Femur (tissue), 1 donor: ENCODE measurements around the gene LRRC45.
A peak's percentile ranks its signal among the peaks of the same experiment; 100 is the strongest.

ENCODE experiments used
- DNase-seq: peaks from one replicate; pipeline ENCODE4 v3.0.0-alpha.2; 2017

LRRC45 gene

DNA sequence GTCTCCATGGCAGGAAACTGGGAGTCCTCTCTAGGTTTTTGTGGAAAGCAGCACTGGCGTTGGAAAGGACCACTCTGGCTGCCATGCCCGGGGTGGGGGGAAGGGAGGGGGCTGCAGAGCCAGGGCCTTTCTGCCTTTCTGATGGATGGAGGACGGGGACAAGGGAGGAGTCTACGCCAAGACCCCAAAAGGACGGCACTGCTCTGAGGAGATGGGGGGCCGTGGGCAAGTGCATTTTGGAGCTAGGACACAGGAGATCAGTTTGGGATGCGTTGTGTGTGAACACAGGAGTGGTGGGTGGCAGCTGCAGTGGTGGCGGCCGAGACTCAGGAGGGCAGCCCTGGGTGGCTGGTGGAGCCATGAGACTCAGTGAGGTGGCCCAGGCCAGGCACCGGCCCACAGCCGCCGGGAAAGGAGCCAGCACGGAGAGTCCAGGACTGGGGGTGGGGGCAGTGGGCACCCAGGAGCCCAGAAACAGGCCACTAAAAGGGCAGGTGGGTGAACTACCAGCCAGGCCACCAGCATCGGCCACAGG is 2.5 kb upstream of the LRRC45 start:
- no peak for DNase-seq

DNA sequence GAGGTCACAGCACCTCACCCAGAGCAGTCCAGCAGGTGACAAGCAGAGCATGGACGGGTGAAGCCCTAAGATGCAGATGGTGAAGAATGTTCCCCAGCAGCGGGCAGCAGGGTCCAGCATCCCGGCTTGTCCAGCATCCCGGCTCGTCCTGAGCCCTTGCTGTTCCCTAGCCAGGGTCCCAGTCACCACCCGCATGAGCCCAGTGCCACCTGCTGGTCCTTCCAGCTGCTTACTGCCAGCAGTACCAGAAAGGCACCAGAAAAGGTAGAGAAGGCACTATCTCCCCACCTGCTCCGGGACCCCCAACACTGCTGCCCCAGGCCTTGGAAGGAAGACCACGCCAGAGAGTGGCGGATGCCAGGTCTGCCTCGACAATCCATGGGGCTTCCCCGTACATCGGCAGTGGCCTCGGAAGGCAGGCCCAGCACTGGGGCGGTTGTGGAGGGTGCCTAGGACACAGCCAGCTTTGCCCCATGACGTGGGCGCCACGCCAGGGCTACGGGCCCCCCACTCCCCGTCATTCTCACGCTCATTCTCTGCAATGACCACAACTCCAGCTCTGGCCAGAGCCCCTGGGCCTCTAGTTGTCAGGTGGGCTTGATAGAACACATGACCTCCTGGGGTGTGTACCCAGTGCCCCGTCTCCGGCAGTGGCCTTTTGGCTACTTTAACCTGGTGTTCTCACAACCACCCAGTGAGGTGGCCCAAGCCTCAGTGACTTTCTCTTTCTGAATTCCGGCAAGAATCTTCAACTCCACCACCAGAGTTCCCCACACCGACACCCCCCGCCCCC is 1.8 kb upstream of the LRRC45 start:
- peak; percentile 85 for DNase-seq

DNA sequence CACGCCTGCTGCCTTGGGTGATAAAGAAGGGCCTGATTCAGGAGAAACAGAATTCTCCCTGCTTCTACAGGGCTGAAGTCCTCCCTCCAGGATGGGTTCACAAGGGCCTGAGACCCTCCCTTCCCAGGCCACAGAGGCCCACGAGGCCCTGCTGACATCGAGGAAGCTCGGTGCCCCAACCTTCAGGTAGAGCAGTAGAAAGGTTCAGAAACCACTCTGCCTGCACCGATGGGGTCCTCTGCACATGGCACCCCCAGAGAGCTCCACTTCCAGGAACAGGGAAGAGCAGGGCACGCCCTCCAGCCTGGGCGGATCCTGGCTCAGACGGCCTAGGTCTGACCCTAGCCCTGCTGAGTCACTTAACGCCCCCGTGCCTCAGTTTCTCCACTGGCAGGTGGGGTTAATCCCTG is 1.2 kb upstream of the LRRC45 start:
- no peak for DNase-seq

DNA sequence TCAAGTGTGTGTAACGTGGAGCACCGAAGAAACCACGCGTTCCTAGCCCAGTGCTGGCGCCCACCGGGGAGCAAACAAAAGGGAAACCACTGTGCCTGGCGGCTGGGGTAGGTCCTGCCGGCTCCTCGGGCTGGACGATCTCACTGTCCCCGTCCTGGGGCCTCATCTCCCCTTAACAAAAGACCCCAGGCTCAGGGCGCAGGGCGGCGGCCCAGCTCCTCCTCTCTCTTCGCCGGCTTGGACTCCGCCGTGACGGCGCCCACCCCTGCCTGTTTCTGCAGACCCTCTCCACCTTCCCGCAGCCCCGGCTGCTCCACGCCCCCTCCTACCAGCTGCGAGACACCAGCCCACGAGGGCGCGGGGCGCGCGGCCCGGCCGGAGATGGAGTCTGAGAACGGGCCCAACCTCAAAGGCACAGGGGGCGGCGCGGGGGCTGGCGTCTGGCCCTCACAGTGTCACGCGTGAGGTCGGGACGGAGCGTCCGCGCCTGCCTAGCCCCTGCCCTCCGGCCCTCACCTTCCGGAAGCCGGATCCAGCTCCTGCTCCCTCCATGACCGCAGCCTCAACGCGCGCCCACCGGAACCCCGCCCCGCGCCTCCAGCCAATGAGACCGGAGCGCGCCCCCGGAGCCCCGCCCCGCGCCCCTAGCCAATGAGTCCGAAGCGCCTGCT is 660 bp upstream of the LRRC45 start, which contains the start of gene CENPX:
Gene CENPX (minus strand): TSS at position 569 of the 671 bp plus-strand sequence. CDS start 17 bp downstream, at position 552.
- no peak for DNase-seq

DNA sequence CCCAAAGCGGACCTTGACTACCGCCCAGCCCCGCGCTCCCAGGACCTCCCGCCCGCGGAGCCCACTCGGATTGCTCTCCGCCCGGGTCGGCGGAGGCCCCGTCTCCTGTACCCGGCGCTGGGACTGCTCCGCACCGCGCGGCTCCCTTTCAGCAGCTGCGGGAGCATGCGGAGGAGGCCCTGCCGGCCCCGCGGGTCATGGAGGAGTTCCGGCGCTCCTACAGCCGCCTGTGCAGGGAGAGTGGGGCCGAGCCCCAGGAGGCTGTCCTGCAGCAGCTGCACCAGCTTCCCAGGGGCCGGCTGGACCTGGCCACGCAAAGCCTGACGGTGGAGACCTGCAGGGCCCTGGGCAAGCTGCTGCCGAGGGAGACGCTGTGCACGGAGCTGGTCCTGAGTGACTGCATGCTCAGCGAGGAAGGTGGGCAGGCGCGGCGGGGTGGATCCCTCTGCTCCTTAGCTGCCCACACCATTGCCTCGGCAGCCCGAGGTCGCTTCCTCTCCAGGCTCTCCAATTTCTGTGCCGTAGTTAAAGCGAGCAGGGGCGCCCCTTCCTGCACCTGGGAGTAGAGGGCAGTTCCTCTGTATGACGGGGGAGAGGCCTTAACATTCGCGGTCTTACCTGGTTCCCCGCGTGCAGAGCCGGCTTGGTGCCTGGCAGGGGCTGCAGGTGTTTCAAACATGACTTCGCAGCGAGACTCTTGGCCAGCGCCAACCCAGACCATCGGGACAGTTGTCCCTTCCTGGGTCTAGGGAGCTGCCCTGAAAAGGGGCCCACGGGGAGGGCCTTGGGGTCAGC is 539 bp downstream of the LRRC45 start:
- no peak for DNase-seq

DNA sequence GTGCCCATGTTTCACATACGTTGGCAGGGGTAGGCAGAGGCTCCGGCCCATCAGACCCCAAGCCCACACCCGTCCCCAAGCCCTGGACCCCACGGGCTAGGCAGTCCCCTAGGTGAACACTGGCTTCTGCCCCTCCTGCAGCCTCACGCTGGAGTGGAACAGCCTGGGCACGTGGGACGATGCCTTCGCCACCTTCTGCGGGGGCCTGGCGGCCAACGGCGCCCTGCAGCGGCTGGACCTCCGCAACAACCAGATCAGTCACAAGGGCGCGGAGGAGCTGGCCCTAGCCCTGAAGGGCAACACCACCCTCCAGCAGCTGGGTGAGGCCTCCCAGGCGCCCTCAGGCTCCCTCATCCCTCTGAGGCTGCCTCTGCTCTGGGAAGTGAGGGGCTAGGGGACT is 1.8 kb downstream of the LRRC45 start:
- DNase-seq = no peak

DNA sequence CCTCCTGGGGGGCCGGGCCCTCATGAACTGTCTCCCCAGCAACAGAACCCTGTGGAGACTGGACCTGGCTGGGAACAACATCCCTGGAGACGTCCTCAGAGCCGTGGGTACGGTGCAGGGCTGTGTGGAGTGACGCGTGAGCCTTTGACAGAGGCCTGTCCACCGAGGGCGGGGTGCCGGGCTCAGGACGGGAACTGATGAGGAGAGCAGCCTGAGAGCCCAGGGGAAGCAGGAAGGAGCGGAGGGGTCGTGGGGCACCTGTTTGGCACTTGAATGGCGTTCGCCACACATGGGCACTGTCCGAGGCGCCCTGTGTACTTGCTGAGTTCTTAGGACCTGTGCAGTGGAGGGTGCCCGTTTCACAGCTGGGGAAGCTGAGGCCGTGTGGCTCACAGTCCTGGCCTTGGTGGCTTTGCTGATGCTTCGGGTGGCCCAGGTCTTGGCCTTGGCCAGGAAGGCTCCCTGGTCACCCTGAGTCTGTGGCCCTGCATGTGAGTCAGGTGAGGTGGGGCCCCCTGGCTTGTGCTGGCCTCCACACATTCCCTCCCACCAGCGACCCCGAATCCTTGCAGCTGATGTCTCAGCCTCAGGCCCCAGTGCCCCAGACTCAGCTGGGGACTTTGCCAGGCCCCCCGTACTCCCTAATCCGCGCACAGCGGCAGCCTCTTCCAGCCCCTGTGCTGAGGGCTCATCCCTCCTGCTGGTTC is 2.4 kb downstream of the LRRC45 start:
- no peak for DNase-seq

DNA sequence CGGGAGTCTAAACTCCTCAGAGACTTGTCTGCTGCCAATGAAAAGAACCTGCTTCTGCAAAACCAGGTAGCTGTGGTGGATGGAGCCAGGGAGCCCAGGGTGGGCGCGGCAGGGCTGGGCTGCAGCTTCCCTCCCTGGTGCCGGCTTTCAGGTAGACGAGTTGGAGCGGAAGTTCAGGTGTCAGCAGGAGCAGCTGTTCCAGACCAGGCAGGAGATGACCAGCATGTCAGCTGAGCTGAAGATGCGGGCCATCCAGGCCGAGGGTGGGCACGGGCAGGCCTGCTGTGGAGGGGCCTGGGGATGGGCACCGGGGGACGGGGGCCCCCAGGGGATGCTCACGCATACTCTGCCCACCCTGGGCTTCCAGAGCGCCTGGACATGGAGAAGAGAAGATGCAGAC is 5.1 kb downstream of the LRRC45 start:
- no peak for DNase-seq

DNA sequence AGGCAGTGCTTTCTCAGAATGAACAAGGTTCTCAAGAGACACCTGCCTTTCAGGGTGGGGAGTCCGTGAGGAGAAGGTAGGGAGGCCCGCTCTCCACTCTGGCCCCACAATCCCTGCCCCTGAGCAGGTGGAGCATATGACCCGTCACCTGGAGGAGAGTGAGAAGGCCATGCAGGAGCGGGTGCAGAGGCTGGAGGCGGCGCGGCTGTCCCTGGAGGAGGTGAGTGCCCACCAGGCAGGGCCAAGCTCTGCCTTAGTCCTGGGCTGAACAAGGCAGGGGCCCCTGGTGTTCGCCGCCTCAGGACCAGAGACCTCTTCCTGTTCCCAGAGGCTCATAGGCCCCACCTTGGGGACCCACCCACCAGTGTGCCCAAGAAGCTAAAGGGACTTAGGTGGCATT is 5.9 kb downstream of the LRRC45 start:
- DNase-seq = no peak

DNA sequence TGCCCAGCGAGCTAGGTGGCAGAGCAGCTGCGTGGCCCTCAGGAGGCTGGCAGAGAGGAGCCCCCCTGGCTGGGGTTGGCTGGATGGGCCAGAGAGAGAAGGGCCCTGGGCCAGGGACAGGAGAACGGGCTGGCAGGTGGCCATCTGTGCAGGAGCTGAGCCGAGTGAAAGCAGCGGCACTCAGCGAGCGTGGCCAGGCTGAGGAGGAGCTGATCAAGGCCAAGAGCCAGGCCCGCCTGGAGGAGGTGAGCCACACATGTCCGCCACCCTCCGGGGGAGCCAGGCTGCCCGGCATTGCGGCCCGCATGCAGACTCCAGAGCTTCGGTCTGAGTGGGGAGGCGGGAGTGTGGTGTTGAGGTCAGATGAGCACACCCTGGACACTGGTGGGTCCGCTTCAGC is 6.3 kb downstream of the LRRC45 start:
- DNase-seq = no peak

DNA sequence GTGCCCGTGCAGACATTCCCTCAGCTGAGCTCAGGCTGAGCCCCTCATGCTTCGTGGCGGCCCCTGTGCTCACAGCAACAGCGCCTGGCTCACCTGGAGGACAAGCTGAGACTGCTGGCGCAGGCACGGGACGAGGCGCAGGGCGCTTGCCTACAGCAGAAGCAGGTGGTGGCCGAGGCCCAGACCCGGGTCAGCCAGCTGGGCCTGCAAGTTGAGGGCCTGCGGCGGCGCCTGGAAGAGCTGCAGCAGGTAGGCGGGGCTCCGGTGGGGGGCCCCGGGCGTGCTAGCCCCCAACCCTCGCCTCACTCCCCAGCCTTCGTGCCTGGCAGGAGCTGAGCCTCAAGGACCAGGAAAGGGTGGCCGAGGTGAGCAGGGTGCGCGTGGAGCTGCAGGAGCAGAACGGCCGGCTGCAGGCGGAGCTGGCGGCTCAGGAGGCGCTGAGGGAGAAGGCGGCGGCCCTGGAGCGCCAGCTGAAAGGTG is 6.9 kb downstream of the LRRC45 start:
- DNase-seq = no peak

DNA sequence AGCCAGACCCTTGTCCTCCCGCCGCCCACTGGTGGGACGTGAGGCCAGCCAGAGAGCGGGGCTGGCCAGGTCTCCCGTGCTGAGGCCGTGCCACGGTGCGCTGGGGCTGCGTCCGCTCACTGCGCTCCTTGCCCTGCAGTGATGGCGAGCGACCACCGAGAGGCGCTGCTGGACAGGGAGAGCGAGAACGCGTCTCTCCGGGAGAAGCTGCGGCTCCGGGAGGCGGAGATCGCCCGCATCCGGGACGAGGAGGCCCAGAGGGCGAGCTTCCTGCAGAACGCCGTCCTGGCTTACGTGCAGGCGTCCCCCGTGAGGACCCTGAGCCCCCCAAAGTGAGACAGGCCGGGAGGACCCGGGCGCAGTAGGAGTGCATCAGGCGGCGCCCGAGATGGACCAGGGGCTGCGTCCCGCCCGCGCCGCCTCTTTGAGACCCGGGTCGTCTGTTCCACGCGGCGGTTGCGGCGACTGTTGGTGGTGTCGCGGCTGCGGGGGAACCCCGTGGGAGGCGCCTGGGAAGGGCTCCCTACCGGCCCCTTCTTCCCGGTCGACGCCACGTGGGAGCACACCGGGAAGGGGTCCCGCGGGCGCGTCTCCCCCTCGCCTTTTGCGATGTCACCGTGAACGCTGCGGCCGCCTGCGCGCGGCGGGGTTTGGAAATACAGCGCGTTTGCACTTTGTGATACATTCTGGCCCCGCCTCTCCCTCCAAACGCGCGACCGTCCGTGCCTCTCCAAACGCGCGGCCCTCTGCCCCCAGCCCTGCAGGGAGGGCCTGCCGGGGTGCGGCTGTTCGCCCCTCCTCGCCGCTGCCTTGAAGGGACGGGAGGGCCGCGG is 7.6 kb downstream of the LRRC45 start:
- peak; percentile 91 for DNase-seq

DNA sequence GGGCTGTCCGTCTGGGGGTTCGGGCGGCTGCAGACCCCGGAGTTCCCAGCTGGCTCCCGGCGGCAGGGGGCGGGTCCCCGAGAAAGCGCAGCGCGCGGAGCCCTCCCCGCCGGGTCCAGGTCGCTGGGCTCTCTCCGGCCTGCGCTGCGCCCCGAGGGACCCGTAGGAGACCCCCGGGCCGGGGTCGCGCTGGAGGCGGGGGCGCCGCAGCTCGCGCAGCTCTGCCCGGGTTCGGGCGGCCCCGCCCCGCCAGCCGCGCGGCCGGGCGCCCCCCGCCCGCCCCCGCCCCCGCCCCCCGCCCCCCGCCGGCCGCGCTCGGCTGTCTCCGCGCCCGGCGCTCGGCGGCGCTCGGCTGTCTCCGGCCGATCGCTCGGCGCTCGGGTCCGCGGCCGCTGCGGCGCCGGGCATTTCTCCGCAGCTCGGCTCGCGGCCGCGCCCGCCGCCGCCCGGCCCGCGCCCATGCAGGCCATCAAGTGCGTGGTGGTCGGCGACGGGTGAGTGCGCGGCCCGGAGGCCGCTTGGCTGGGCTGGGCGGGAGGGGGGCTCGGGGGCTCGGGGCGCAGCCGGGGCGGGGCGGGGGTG is 8.3 kb downstream of the LRRC45 start, which contains the start of gene RAC3:
Gene RAC3 (plus strand): TSS at position 376 of the 582 bp plus-strand sequence. CDS start 84 bp downstream, at position 460.
- no peak for DNase-seq

DNA sequence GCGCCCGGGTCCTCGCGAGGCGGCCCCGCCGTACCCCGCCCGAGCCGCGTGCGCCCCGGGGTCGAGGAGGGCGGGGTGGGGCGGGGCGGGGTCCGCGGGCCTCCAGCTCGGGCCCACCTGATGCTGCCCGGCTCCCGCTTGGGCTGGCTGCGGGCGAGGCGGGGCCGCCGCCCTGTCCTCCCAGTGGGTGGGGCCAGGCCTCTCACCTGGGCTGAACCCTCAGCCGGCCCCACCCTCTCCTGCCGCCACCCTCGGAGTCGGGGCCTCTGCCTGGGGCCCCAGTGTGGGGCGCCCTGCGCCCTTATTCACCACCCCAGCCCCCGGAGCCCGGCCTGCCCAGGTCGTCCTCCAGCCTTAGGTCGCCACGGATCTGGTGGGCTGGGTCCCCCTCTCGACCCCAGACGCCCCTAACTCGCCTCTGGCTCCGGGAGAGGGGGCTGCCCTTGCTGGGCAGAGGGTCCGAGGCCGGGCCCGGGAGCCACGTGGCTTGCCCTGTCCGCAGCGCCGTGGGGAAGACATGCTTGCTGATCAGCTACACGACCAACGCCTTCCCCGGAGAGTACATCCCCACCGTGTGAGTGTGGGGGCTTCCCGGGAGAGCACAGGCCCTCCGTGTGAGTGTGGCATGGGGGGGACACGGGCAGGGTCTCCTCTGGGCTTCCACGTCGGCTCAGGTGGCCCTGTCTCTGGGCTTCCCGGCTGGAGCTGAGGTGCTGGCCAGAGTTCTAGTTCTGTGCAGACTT is 9.0 kb downstream of the LRRC45 start:
- no peak for DNase-seq

DNA sequence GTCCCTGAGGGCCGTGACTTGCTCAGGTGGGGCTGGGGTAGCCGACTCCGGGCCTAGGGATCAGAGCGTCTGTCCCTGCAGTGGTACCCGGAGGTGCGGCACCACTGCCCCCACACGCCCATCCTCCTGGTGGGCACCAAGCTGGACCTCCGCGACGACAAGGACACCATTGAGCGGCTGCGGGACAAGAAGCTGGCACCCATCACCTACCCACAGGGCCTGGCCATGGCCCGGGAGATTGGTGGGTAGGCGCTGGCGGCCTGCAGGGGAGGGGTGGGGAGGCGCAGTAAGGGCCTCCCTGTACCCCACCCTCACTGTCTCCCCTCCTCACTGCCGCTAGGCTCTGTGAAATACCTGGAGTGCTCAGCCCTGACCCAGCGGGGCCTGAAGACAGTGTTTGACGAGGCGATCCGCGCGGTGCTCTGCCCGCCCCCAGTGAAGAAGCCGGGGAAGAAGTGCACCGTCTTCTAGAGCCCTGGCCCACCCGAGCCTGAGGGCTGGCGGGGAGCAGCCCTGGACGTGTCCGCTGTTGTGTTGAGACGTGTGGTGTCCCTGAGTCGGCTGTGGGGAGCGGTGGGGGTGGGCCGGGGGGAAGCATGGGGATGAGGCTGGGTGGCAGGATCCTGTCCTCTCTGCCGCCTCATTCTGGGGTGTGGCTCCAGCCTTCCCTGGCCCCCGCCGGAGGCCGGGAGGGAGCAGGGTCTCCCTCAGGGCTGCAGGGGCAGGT is 10.4 kb downstream of the LRRC45 start:
- DNase-seq = no peak

DNA sequence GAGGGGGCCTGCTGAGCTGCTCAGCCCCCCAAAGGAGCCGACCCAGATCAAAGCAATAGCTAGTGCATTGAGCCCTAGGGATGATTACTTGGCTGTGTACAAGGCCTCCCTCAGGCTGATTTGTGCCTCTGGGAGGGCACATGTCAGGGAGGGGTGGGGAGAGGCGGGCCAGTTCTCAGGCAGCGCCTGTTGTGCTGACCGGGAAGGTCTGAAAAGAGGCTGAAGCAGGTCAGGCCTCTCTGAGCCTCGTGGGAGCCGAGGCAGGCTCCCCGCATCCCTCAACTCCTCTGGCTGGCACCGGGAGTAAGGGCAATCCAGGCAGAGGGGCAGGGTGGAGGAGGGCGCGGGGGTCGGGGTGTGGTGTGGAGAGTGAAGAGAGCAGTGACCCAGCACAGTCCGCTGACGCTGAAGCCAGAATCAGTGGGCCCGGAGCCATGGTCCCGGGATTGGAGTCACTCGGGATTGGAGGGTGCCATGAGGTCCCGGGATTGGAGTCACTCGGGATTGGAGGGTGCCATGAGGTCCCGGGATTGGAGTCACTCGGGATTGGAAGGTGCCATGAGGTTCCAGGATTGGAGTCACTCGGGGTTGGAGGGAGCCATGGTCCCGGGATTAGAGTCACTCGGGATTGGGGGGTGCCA is 11.4 kb downstream of the LRRC45 start:
- DNase-seq = no peak

DNA sequence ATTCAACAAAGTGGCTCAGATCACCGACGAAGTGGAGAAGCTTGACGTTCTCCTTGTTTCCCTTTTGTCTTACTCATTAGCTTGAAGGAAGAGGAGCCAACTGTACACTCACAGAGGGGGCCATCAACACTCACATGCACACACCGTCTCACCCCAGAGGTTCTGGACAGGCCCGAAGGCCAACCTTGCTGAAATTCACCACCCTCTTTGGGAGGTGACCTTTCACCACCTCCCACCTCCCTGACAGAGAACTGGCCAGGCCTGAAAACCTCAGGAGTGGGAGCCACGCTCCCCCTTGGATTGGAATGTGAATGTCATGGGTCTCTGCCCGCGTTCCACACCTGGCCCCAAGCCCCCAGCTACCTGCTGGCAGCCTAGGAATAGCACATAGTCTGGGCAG is 12.4 kb downstream of the LRRC45 start:
- DNase-seq = no peak

DNA sequence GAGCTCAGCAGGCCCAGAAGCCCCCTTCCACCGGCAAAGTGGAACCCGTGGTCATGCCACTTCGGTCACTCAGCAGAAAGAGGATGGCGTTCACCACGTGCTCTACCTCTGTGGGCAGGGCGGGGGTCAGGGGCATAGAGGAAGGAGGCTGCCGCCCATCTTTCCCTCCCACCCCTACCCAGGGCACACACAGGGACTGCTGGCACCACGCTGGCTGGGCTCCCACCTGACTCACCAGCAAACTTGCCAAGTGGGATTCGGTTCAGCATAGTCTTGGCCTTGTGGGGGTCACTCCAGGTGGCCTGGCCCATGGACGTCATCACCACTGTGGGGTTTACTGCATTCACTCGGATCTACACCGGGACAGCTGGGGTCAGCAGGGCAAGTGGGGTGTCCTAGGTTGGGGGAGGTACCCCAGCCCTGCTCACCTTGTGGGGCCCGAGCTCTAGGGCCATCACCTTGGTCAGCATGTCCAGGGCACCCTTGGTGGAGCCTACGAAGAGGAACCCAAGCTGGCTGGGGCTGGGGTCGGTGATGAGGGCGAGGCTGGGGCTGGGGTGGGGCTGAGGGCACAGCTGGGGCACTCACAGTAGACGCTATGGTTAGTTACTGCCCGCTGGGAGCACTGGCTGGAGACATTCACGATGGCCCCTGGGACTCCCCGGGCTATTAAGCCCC is 13.0 kb downstream of the LRRC45 start:
- no peak for DNase-seq
